ENCODE measurements around the gene PIM3. TPM values are rescaled to one million over a fixed set of nuclear protein-coding genes. Genes with fewer than 3 reads are reported as not detected.

The PIM3 gene
- polyA plus RNA-seq, 1 of the 3 experiments (the other 2 are of a cell fraction), result 15.3 TPM

- CTCF ChIA-PET, result interaction anchor here (1.3 to 4.1 kb wide), 3 partner anchors 11 to 111 kb away, joined by 6 to 18 read pairs (median 12); no protein-coding TSS in a partner anchor
- POLR2A ChIA-PET, result interaction anchor here (1.1 to 1.6 kb wide), 2 partner anchors 14 to 16 kb away, joined by 5 read pairs; no protein-coding TSS in a partner anchor
- Histone ChIP-seq H4K20me1 (ENCODE audit: insufficient read depth) (no peaks in the 10 kb centered on the region), H3K9ac (peak overlapping the region; percentile 51; the same call in 1 of the 2 replicates), H3K9me3 (no peaks in the 10 kb centered on the region), H3K4me3 (ENCODE audit: low read depth in 2 of 2, low read length in 1 of 2) (peak overlapping the region; percentile 55 to 72), H3K79me2 (ENCODE audit: insufficient read depth) (0 out of 2 replicates have a peak, but pooled peaks cover 5% of the 10 kb centered on the region), H3K27me3 (ENCODE audit: insufficient read depth) (no peaks in the 10 kb centered on the region), H3K9me2 (no peaks in the 10 kb centered on the region), H3F3A (replicated peaks; ENCODE audit: insufficient read depth) (no peaks in the 10 kb centered on the region), H2AFZ (ENCODE audit: low read depth) (no peak overlapping the region), H3K36me3 (replicated peaks in 1 of 2; ENCODE audit: control insufficient read depth in 1 of 2, insufficient read depth in 2 of 2, low read length in 1 of 2) (peaks cover 0 to 29% of the 10 kb centered on the region in 2 experiments), H3K4me2 (peak overlapping the region; percentile 78), H3K4me1 (ENCODE audit: control insufficient read depth in 1 of 2, insufficient read depth in 2 of 2, low read depth in 1 of 2, low read length in 1 of 2) (peaks cover 0 to 12% of the 10 kb centered on the region in 2 experiments; a peak in 2 of 4 replicates), H3K27ac (ENCODE audit: low read depth in 2 of 2, low read length in 1 of 2) (peak overlapping the region in 1 of 2 experiments; percentile 58; a peak in 1 of 4 replicates)
- 46% methylated on average over 24 of the region's 47 CpGs for WGBS (ENCODE audit: low lambda C conversion rate)
- peak; percentile 64 for DNase-seq
- TF ChIP-seq REST (IDR thresholded peaks at IDR 0.05; ENCODE audit: low read depth, low read length) (no peak), GATA2 (CRISPR knock-in tag; IDR thresholded peaks at IDR 0.05) (no peak), MEF2A (IDR thresholded peaks at IDR 0.05; ENCODE audit: borderline replicate concordance, low read depth) (no peak), TAF1 (IDR thresholded peaks at IDR 0.05; ENCODE audit: borderline replicate concordance, low read depth, low read length) (no peak), FOXM1 (IDR thresholded peaks at IDR 0.05; ENCODE audit: low read depth) (no peak), FOSL2 (IDR thresholded peaks at IDR 0.05; ENCODE audit: borderline replicate concordance, low read depth) (no peak), TEAD4 (IDR thresholded peaks at IDR 0.05; ENCODE audit: borderline replicate concordance, insufficient read depth) (no peak), ZBTB33 (IDR thresholded peaks at IDR 0.05; ENCODE audit: borderline replicate concordance, low read depth) (no peak), JUND (IDR thresholded peaks at IDR 0.05) (no peak), GABPA (IDR thresholded peaks at IDR 0.05; ENCODE audit: low read depth) (no peak), PBX3 (IDR thresholded peaks at IDR 0.05) (no peak), NRF1 (IDR thresholded peaks at IDR 0.05; ENCODE audit: low read depth, low read length) (no peak), CHD2 (IDR thresholded peaks at IDR 0.05; ENCODE audit: low read length, partially characterized antibody) (no peak), EZH2phosphoT487 (IDR thresholded peaks at IDR 0.05; ENCODE audit: borderline replicate concordance, low read depth) (no peak), RCOR1 (IDR thresholded peaks at IDR 0.05; ENCODE audit: low read length) (no peak), SIN3A (IDR thresholded peaks at IDR 0.05; ENCODE audit: borderline replicate concordance, low read depth, low read length) (no peak), NFIC (IDR thresholded peaks at IDR 0.05; ENCODE audit: borderline replicate concordance) (no peak), TCF12 (IDR thresholded peaks at IDR 0.05) (no peak), ELF1 (IDR thresholded peaks at IDR 0.05) (no peak)
Observed at GRCh38 chr22:49918911-49919881, 41.4 kb upstream of the PIM3 start.
